HepG2 (cell line): Measurements from ENCODE around the gene CLPX. TPM values are rescaled to one million over a fixed set of nuclear protein-coding genes. Genes with fewer than 3 reads are reported as not detected.

Experiments
- ARHGAP35 ChIP-seq: sonication (generic); formaldehyde crosslinking; IDR thresholded peaks from 2 replicates; pipeline ENCODE4 v1.9.0; 2022; ENCODE audit warnings: mild to moderate bottlenecking, inconsistent platforms, moderate library complexity, missing genetic modification reagents, borderline replicate concordance
- CBFB ChIP-seq: sonication (generic); formaldehyde crosslinking; IDR thresholded peaks from 2 replicates; pipeline ENCODE4 v1.4.0; 2020; ENCODE audit warnings: missing genetic modification reagents
- CREB1 ChIP-seq, 2 experiments: fragments of 450-650 bp in 1 of 2; IDR thresholded peaks; 2 replicates each; pipeline ENCODE4 v1.6.1; 2016 to 2017; ENCODE audit warnings: control low read depth in 1 of 2, mild to moderate bottlenecking in 1 of 2, missing compliant biosample characterization in 1 of 2, missing genetic modification characterization in 1 of 2
- GZF1 ChIP-seq: sonication (generic); formaldehyde crosslinking; IDR thresholded peaks from 2 replicates; pipeline ENCODE4 v1.5.1; 2020; ENCODE audit warnings: mild to moderate bottlenecking, missing genetic modification reagents
- HDAC1 ChIP-seq: sonication (generic); formaldehyde crosslinking; IDR thresholded peaks from 2 replicates; pipeline ENCODE4 v1.5.1; 2020; ENCODE audit warnings: mild to moderate bottlenecking, missing genetic modification reagents
- HOXA5 ChIP-seq: sonication (generic); formaldehyde crosslinking; IDR thresholded peaks from 2 replicates; pipeline ENCODE4 v1.4.0; 2020; ENCODE audit warnings: missing genetic modification reagents
- JUNB ChIP-seq: sonication (generic); formaldehyde crosslinking; IDR thresholded peaks from 2 replicates; pipeline ENCODE4 v1.8.0; 2022; ENCODE audit warnings: missing genetic modification reagents, mild to moderate bottlenecking, borderline replicate concordance
- KDM3A ChIP-seq: IDR thresholded peaks from 2 replicates; pipeline ENCODE4 v1.6.1; 2018; ENCODE audit warnings: low read depth, missing compliant biosample characterization
- PHF5A ChIP-seq: IDR thresholded peaks from one replicate; pipeline ENCODE4 v1.6.1; 2018; ENCODE audit warnings: low read depth, missing genetic modification reagents; ENCODE audit not compliant: unreplicated experiment
- PHF8 ChIP-seq: sonication (generic); formaldehyde crosslinking; IDR thresholded peaks from 2 replicates; pipeline ENCODE4 v1.5.0; 2020; ENCODE audit warnings: missing genetic modification reagents
- SNAI1 ChIP-seq: sonication (generic); formaldehyde crosslinking; IDR thresholded peaks from 2 replicates; pipeline ENCODE4 v1.5.0; 2020; ENCODE audit warnings: mild to moderate bottlenecking, missing genetic modification reagents, borderline replicate concordance
- SP5 ChIP-seq: IDR thresholded peaks from 2 replicates; pipeline ENCODE4 v1.6.1; 2016; ENCODE audit warnings: low read depth, borderline replicate concordance
- SRSF4 ChIP-seq: fragments of 200-400 bp; formaldehyde crosslinking; IDR thresholded peaks from one replicate; pipeline ENCODE4 v1.6.1; 2018; ENCODE audit warnings: mild to moderate bottlenecking, low read depth, low read length, moderate library complexity; ENCODE audit not compliant: poor library complexity, severe bottlenecking
- TBL1XR1 ChIP-seq: fragments of 150-350 bp; IDR thresholded peaks from 2 replicates; pipeline ENCODE4 v1.6.1; 2014; ENCODE audit warnings: borderline replicate concordance, low read length; ENCODE audit not compliant: partially characterized antibody
- TMF1 ChIP-seq: sonication (generic); formaldehyde crosslinking; IDR thresholded peaks from 2 replicates; pipeline ENCODE4 v1.8.1; 2022; ENCODE audit warnings: low read depth, missing genetic modification reagents
- ZBTB7B ChIP-seq: sonication (generic); formaldehyde crosslinking; IDR thresholded peaks from 2 replicates; pipeline ENCODE4 v1.4.0; 2020; ENCODE audit warnings: missing genetic modification reagents
- ZNF205 ChIP-seq: IDR thresholded peaks from 2 replicates; pipeline ENCODE4 v1.6.1; 2018; ENCODE audit warnings: missing biosample characterization, missing genetic modification reagents
- ZNF598 ChIP-seq: sonication (generic); formaldehyde crosslinking; IDR thresholded peaks from 2 replicates; pipeline ENCODE4 v1.5.1; 2020; ENCODE audit warnings: mild to moderate bottlenecking, missing genetic modification reagents, borderline replicate concordance
- ZNF7 ChIP-seq: IDR thresholded peaks from 2 replicates; pipeline ENCODE4 v1.6.1; 2016; ENCODE audit warnings: missing biosample characterization, missing genetic modification reagents
- ZNF703 ChIP-seq: sonication (generic); formaldehyde crosslinking; IDR thresholded peaks from 2 replicates; pipeline ENCODE4 v1.5.1; 2020; ENCODE audit warnings: missing genetic modification reagents, mild to moderate bottlenecking, moderate library complexity, borderline replicate concordance
- ZNF773 ChIP-seq: sonication (generic); formaldehyde crosslinking; IDR thresholded peaks from 2 replicates; pipeline ENCODE4 v1.4.0; 2020; ENCODE audit warnings: missing genetic modification reagents, borderline replicate concordance
- ZNF790 ChIP-seq: sonication (generic); formaldehyde crosslinking; IDR thresholded peaks from 2 replicates; pipeline ENCODE4 v1.8.0; 2022; ENCODE audit warnings: missing genetic modification reagents, mild to moderate bottlenecking, borderline replicate concordance
- polyA plus RNA-seq, 8 experiments: library from polyadenylated mRNA; depleted of rRNA in 3 of 8; stranded (reverse) in 7 of 8; unstranded in 1 of 8; fragments of >200 nt; fragmentation: Illumina TruSeq in 4 of 8; extraction: Trizol in 4 of 8; gene quantifications; 2 replicates each; pipeline versions ENCODE4 v1.2.1 to v1.2.3, GENCODE V29; 2011 to 2016; ENCODE audit warnings: low read depth in 4 of 8, missing spikeins in 1 of 8, mixed read lengths in 1 of 8; ENCODE audit not compliant: insufficient read depth in 1 of 8
- total RNA-seq, 5 experiments: library from RNA; depleted of rRNA; stranded (reverse); fragments of >200 nt; fragmentation: Illumina TruSeq; extraction: Trizol; gene quantifications; 2 replicates each; pipeline ENCODE4 v1.2.3, GENCODE V29; 2016; ENCODE audit warnings: low read depth in 1 of 5
- TF ChIP-seq, protein P1 (sequence below): sonication (generic); formaldehyde crosslinking; IDR thresholded peaks from 2 replicates; pipeline ENCODE4 v1.4.0; 2020; ENCODE audit warnings: missing genetic modification reagents

CLPX gene
- total and polyA plus RNA-seq, 2 of the 13 experiments (the other 11 are each of a cell fraction or from before 2014, with no cell fraction given), result 33.9 to 61.3 TPM

DNA sequence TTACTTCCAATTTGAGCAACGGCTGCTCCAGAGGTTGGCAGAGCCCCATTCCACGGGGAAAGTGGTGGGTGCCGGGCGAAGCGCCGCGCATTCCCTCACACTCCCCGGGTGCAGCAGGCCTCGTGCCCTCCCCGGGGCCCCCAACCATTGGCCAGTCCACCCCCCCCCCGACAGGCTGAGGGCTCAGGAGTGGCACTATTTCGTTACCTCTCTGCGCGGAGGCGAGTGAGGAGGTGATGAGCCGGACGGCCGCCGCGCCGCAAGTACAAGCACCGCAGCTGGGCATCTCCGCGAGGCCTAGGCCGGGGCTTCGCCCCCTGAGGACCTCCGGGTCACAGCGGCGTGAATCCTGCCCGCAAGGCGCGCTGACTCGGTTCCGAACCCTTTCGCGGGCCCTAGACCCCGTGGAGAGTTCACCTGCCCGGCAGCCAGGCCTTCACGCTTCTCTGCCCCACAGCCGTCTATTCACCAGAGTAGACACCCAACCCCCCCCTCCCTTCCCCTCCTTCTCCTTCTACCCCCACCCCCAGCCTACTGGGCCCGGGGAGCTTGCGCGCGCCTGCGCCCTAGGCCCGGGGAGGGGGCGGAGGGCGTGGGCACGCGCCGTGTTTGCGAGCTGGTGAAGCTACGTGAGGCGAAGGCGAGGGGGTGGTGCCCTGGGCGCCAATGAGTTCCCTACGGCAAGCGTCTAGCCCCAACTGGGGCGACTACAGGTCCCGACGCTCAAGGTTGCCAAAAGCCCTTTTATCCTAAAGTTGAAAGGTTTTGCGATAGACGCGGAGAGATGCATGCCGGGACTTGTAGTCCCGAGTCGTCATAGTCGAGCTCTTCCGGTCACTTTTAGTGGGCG lies at the start of gene CLPX (continued):
- TF ChIP-seq ARHGAP35 (CRISPR knock-in tag) (no peak), PHF8 (CRISPR knock-in tag) (peak; percentile 79), TBL1XR1 (no peak), HOXA5 (CRISPR knock-in tag) (0 out of 2 replicates have a peak, but pooled peaks have one; percentile 27), SP5 (CRISPR knock-in tag) (peak; percentile 26; the same call in 1 of the 2 replicates), ZNF703 (CRISPR knock-in tag) (no peak), HDAC1 (CRISPR knock-in tag) (0 out of 2 replicates have a peak, but pooled peaks have one; percentile 19), GZF1 (no peak; the same call in 1 of the 2 replicates), ZBTB7B (CRISPR knock-in tag) (0 out of 2 replicates have a peak, but pooled peaks have one; percentile 13), ZNF7 (no peak), ZNF773 (CRISPR knock-in tag) (no peak), CBFB (CRISPR knock-in tag) (no peak), SNAI1 (no peak), PHF5A (CRISPR knock-in tag) (no peak), TMF1 (0 out of 2 replicates have a peak, but pooled peaks have one; percentile 41), CREB1 (IDR thresholded peaks at IDR 0.05) (peak; percentile 77), CREB1 (CRISPR knock-in tag; IDR thresholded peaks at IDR 0.05) (peak; percentile 90), SRSF4 (no peak), KDM3A (CRISPR knock-in tag) (no peak), ZNF205 (CRISPR knock-in tag) (0 out of 2 replicates have a peak, but pooled peaks have one; percentile 18), JUNB (CRISPR knock-in tag) (no peak), ZNF790 (CRISPR knock-in tag) (peak; percentile 29; the same call in 1 of the 2 replicates), ZNF598 (CRISPR knock-in tag) (no peak)
- TF ChIP-seq, protein P1, sequence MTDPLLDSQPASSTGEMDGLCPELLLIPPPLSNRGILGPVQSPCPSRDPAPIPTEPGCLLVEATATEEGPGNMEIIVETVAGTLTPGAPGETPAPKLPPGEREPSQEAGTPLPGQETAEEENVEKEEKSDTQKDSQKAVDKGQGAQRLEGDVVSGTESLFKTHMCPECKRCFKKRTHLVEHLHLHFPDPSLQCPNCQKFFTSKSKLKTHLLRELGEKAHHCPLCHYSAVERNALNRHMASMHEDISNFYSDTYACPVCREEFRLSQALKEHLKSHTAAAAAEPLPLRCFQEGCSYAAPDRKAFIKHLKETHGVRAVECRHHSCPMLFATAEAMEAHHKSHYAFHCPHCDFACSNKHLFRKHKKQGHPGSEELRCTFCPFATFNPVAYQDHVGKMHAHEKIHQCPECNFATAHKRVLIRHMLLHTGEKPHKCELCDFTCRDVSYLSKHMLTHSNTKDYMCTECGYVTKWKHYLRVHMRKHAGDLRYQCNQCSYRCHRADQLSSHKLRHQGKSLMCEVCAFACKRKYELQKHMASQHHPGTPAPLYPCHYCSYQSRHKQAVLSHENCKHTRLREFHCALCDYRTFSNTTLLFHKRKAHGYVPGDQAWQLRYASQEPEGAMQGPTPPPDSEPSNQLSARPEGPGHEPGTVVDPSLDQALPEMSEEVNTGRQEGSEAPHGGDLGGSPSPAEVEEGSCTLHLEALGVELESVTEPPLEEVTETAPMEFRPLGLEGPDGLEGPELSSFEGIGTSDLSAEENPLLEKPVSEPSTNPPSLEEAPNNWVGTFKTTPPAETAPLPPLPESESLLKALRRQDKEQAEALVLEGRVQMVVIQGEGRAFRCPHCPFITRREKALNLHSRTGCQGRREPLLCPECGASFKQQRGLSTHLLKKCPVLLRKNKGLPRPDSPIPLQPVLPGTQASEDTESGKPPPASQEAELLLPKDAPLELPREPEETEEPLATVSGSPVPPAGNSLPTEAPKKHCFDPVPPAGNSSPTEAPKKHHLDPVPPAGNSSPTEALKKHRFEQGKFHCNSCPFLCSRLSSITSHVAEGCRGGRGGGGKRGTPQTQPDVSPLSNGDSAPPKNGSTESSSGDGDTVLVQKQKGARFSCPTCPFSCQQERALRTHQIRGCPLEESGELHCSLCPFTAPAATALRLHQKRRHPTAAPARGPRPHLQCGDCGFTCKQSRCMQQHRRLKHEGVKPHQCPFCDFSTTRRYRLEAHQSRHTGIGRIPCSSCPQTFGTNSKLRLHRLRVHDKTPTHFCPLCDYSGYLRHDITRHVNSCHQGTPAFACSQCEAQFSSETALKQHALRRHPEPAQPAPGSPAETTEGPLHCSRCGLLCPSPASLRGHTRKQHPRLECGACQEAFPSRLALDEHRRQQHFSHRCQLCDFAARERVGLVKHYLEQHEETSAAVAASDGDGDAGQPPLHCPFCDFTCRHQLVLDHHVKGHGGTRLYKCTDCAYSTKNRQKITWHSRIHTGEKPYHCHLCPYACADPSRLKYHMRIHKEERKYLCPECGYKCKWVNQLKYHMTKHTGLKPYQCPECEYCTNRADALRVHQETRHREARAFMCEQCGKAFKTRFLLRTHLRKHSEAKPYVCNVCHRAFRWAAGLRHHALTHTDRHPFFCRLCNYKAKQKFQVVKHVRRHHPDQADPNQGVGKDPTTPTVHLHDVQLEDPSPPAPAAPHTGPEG (CRISPR knock-in tag), result 0 out of 2 replicates have a peak, but pooled peaks have one; percentile 1
